B cell (primary cell): ENCODE measurements around the gene SLC3A2. TPM values are rescaled to one million over a fixed set of nuclear protein-coding genes. Genes with fewer than 3 reads are reported as not detected.
"Not testable (repeated sequence)": the region's sequence is repeated elsewhere in the genome, so short reads cannot be mapped to it uniquely, and the experiment has no call there.

Source experiments
- ATAC-seq: fragments of 200-7000 bp; cut with Tn5 transposase; one replicate; pipeline ENCODE4 v1.10.0; 2021; ENCODE audit warnings: low read depth, mild to moderate bottlenecking, moderate number of reproducible peaks, moderate library complexity
- CTCF ChIA-PET: fragments of 350-600 bp; sonication (Branson Sonifier 250); formaldehyde crosslinking; loops from one replicate; lab custom pipeline; 2021; ENCODE audit warnings: antibody characterized with exemption, inconsistent platforms; lab: Charles Lee
- POLR2A ChIA-PET: fragments of 350-600 bp; sonication (Branson Sonifier 250); formaldehyde crosslinking; loops from one replicate; lab custom pipeline; 2021; ENCODE audit warnings: antibody characterized with exemption; lab: Charles Lee
- DNase-seq: peaks from one replicate; pipeline ENCODE4 v3.0.0; 2013
- H2AFZ ChIP-seq: 2 replicates; pipeline ENCODE4 v1.6.1; 2012; ENCODE audit warnings: mild to moderate bottlenecking, low read depth, low read length; ENCODE audit not compliant: insufficient read depth, poor library complexity, severe bottlenecking
- H3K27ac ChIP-seq, 2 donors: 1 replicate in 1 of 2; 2 replicates in 1 of 2; pipeline ENCODE4 v1.5.1; 2012 to 2013; ENCODE audit warnings: low read length in 2 of 2, mild to moderate bottlenecking in 2 of 2, moderate library complexity in 1 of 2
- H3K27me3 ChIP-seq, 4 experiments: fragments of 200-600 bp in 1 of 4; sonication (generic) in 1 of 4; replicated peaks in 1 of 4; 1 replicate in 2 of 4; 2 replicates in 2 of 4; pipeline versions ENCODE4 v1.6.1 to v1.7.0; 2013 to 2016; ENCODE audit warnings: low read length in 3 of 4, mild to moderate bottlenecking in 2 of 4, mixed read lengths in 1 of 4, moderate library complexity in 1 of 4; ENCODE audit not compliant: insufficient read depth in 4 of 4, control insufficient read depth in 3 of 4; ENCODE audit errors: control extremely low read depth in 1 of 4
- H3K36me3 ChIP-seq, 2 experiments: replicated peaks in 1 of 2; 1 replicate in 1 of 2; 2 replicates in 1 of 2; pipeline versions ENCODE4 v1.6.1 to v1.7.1; 2013; ENCODE audit warnings: low read length in 1 of 2; ENCODE audit not compliant: insufficient read depth in 2 of 2, control insufficient read depth in 1 of 2; ENCODE audit errors: control extremely low read depth in 1 of 2, extremely low read depth in 1 of 2
- H3K4me1 ChIP-seq, 2 donors: fragments of 200-600 bp in 1 of 2; sonication (generic) in 1 of 2; 1 replicate in 1 of 2; 2 replicates in 1 of 2; pipeline versions ENCODE4 v1.5.1 to v1.6.1; 2013 to 2017; ENCODE audit warnings: low read length in 2 of 2; ENCODE audit not compliant: control insufficient read depth in 2 of 2, insufficient read depth in 2 of 2
- H3K4me2 ChIP-seq: replicated peaks from 2 replicates; pipeline ENCODE3; 2012; ENCODE audit warnings: mild to moderate bottlenecking, low read depth, low read length; ENCODE audit not compliant: poor library complexity, severe bottlenecking
- H3K4me3 ChIP-seq, 5 experiments: fragments of 200-600 bp in 1 of 5; sonication (generic) in 1 of 5; 1 replicate in 3 of 5; 2 replicates in 2 of 5; pipeline versions ENCODE4 v1.5.1 to v1.7.0; 2011 to 2016; ENCODE audit warnings: low read length in 4 of 5, mild to moderate bottlenecking in 4 of 5, low read depth in 2 of 5, control low read depth in 1 of 5, moderate library complexity in 1 of 5; ENCODE audit not compliant: insufficient read depth in 1 of 5; ENCODE audit errors: control extremely low read depth in 1 of 5, extremely low read depth in 1 of 5
- H3K79me2 ChIP-seq: fragments of 200-600 bp; sonication (generic); one replicate; pipeline ENCODE4 v1.6.0; 2016; ENCODE audit warnings: low read length; ENCODE audit not compliant: control insufficient read depth, insufficient read depth
- H3K9ac ChIP-seq: fragments of 200-600 bp; sonication (generic); 2 replicates; pipeline ENCODE4 v1.6.1; 2017; ENCODE audit warnings: mild to moderate bottlenecking, low read length, moderate library complexity
- H3K9me3 ChIP-seq, 3 donors: one replicate each; pipeline versions ENCODE4 v1.6.1 to v1.7.1; 2013; ENCODE audit warnings: low read length in 2 of 3; ENCODE audit not compliant: control insufficient read depth in 2 of 3, insufficient read depth in 1 of 3; ENCODE audit errors: control extremely low read depth in 1 of 3
- H4K20me1 ChIP-seq: 2 replicates; pipeline ENCODE4 v1.6.0; 2012; ENCODE audit warnings: mild to moderate bottlenecking, low read length; ENCODE audit not compliant: insufficient read depth, control insufficient read depth, poor library complexity, severe bottlenecking
- H3K27ac Mint-ChIP-seq: one replicate; pipeline ENCODE4 v1.8.0; 2021; ENCODE audit warnings: mixed read lengths
- H3K27me3 Mint-ChIP-seq: one replicate; pipeline ENCODE4 v1.8.0; 2021; ENCODE audit warnings: mixed read lengths
- H3K4me1 Mint-ChIP-seq: one replicate; pipeline ENCODE4 v1.8.0; 2021; ENCODE audit warnings: mixed read lengths
- H3K4me3 Mint-ChIP-seq: one replicate; pipeline ENCODE4 v1.8.0; 2021; ENCODE audit warnings: mixed read lengths
- H3K9me3 Mint-ChIP-seq: one replicate; pipeline ENCODE4 v1.8.0; 2022; ENCODE audit warnings: mixed read lengths; ENCODE audit not compliant: insufficient read depth
- EZH2 ChIP-seq: IDR thresholded peaks from 2 replicates; pipeline ENCODE4 v1.6.1; 2012; ENCODE audit warnings: borderline replicate concordance, low read depth, mild to moderate bottlenecking, moderate library complexity, low read length; ENCODE audit not compliant: insufficient read depth, poor library complexity, severe bottlenecking
- WGBS: methylation state at CpG from one replicate; pipeline ENCODE4 v1.1.5; 2013; ENCODE audit warnings: missing lambda C conversion rate; ENCODE audit not compliant: insufficient coverage; 5-methylcytosine and 5-hydroxymethylcytosine counted together
- intact Hi-C: fragments of 100-400 bp; cut with micrococcal nuclease; formaldehyde crosslinking; loops from one replicate; pipeline ENCODE4 v1.10.0; 2022
- polyA plus RNA-seq: library from polyadenylated mRNA; depleted of rRNA; stranded (reverse); fragments of >200 nt; gene quantifications from 2 replicates; pipeline ENCODE4 v1.2.3, GENCODE V29; 2012
- total RNA-seq, 2 donors: library from RNA; stranded (reverse); fragments of 120-200 nt in 1 of 2; gene quantifications; 1 replicate in 1 of 2; 2 replicates in 1 of 2; pipeline versions ENCODE4 v1.2.3 to v1.2.4, GENCODE V29; 2013 to 2022
- TF ChIP-seq, protein P1 (sequence below): fragments of 200-600 bp; IDR thresholded peaks from one replicate; pipeline ENCODE4 v1.8.0; 2022; ENCODE audit warnings: antibody characterized with exemption, mild to moderate bottlenecking

SLC3A2 gene
- total and polyA plus RNA-seq, 2 donors (not counting 1 experiment from before 2014, with no cell fraction given) = 92.0 to 148 TPM

DNA sequence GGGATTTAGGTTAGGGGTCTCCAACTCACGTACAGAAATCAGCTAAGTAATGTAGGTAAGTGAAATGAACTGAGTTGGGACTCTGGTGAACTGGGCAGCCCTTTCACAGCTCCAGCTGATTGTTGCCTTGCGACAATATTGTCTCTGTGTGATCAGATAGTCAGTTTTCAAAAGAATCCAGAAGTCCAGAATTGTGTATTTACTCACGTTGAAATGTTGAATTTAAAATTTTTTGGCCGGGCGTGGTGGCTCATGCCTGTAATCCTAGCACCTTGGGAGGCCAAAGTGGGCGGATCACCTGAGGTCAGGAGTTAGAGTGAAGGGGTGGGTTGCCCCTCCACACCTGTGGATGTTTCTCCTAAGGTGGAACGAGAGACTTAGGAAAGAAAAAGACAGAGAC, 22.5 kb upstream of the SLC3A2 start:
- Histone ChIP-seq H3K9ac (no peak overlapping the region), H2AFZ (no peak overlapping the region), H3K4me2 (no peak overlapping the region), H4K20me1 (peaks cover 24% of the 10 kb centered on the region), H3K9me3 (no peaks in the 10 kb centered on the region), H3K36me3 (peaks cover 9 to 18% of the 10 kb centered on the region in 2 experiments), H3K79me2 (peaks cover 50% of the 10 kb centered on the region), H3K4me3 (no peak overlapping the region), H3K4me1 (peaks cover 25 to 43% of the 10 kb centered on the region in 2 donors), H3K27me3 (no peaks in the 10 kb centered on the region), H3K27ac (no peak overlapping the region)
- POLR2A ChIA-PET = interaction anchor here (5.2 kb wide), 1 partner anchor 17 kb away, joined by 159 read pairs; the partner anchor contains the start of gene WDR74
- no peak for ATAC-seq
- no peaks in the 10 kb centered on the region for H3K9me3 Mint-ChIP-seq
- 98% methylated on average over 7 of the region's 7 CpGs for WGBS
- peak overlapping the region; percentile 72 for H3K4me3 Mint-ChIP-seq
- no peak for DNase-seq
- no peak for TF ChIP-seq EZH2
- TF ChIP-seq, protein P1, sequence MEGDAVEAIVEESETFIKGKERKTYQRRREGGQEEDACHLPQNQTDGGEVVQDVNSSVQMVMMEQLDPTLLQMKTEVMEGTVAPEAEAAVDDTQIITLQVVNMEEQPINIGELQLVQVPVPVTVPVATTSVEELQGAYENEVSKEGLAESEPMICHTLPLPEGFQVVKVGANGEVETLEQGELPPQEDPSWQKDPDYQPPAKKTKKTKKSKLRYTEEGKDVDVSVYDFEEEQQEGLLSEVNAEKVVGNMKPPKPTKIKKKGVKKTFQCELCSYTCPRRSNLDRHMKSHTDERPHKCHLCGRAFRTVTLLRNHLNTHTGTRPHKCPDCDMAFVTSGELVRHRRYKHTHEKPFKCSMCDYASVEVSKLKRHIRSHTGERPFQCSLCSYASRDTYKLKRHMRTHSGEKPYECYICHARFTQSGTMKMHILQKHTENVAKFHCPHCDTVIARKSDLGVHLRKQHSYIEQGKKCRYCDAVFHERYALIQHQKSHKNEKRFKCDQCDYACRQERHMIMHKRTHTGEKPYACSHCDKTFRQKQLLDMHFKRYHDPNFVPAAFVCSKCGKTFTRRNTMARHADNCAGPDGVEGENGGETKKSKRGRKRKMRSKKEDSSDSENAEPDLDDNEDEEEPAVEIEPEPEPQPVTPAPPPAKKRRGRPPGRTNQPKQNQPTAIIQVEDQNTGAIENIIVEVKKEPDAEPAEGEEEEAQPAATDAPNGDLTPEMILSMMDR = no peak
- no peaks in the 10 kb centered on the region for H3K27me3 Mint-ChIP-seq
- H3K27ac Mint-ChIP-seq = no peak overlapping the region
- intact Hi-C loops = loop anchor here (5.0 kb wide), 1 partner anchor 151 kb away; the partner anchor contains the start of genes BSCL2 and GNG3
- CTCF ChIA-PET = interaction anchor here (0.9 to 3.6 kb wide), 7 partner anchors 16 to 414 kb away, joined by 3 to 36 read pairs (median 3); partner anchors contain the start of genes LBHD1, SLC3A2, TMEM179B and UQCC3
- H3K4me1 Mint-ChIP-seq = peaks cover 44% of the 10 kb centered on the region

DNA sequence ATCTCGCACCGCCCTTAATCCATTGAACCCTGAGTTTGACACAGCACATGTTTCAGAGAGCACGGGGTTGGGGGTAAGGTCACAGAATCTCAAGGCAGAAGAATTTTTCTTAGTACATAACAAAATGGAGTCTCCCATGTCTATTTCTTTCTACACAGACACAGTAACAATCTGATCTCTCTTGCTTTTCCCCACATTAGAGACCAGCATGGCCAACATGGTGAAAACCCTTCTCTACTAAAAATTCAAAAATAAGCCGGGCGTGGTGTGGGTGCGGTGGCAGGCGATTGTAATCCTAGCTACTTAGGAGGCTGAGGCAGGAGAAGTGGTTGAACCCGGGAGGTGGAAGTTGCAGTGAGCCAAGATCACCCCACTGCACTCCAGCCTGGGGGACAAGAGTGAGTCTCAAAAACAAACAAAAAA, 21.4 kb upstream of the SLC3A2 start:
- H3K27me3 ChIP-seq, POLR2A ChIA-PET, H3K9ac ChIP-seq, H3K36me3 ChIP-seq, H3K27ac Mint-ChIP-seq, H3K27ac ChIP-seq, ATAC-seq, H3K27me3 Mint-ChIP-seq, DNase-seq, H3K4me2 ChIP-seq, H3K4me3 ChIP-seq, H3K9me3 ChIP-seq, H3K4me3 Mint-ChIP-seq, H2AFZ ChIP-seq, H3K9me3 Mint-ChIP-seq: not testable (repeated sequence)
- intact Hi-C loops = loop anchor here (5.0 kb wide), 1 partner anchor 152 kb away; the partner anchor contains the start of genes BSCL2 and GNG3
- peaks cover 41% of the 10 kb centered on the region for H3K79me2 ChIP-seq
- CTCF ChIA-PET = interaction anchor here (0.5 kb wide), 1 partner anchor 63 kb away, joined by 3 read pairs; no protein-coding TSS in a partner anchor
- no CpG with 5 or more reads among the region's 8 CpGs for WGBS
- peaks cover 14 to 33% of the 10 kb centered on the region in 2 donors for H3K4me1 ChIP-seq
- H4K20me1 ChIP-seq = peaks cover 13% of the 10 kb centered on the region
- H3K4me1 Mint-ChIP-seq = peaks cover 34% of the 10 kb centered on the region
